HepG2 (cell line): ENCODE results near the gene OSBPL9. TPM values are rescaled to one million over a fixed set of nuclear protein-coding genes. Genes with fewer than 3 reads are reported as not detected.
A peak's percentile ranks its signal among the peaks of the same experiment; 100 is the strongest.

Experiments
- ATAC-seq: fragments of 200-7000 bp; cut with Tn5 transposase; 3 replicates; pipeline ENCODE4 v1.9.1; 2020; ENCODE audit warnings: mild to moderate bottlenecking, moderate library complexity
- BruUV-seq: library from RNA; stranded (reverse); fragments of 400-500 nt; replicated peaks from 2 replicates; lab custom pipeline; 2021; lab: Mats Ljungman, UMichigan
- CTCF ChIA-PET: fragments of 300-600 bp; formaldehyde crosslinking; extraction: SDS; loops from one replicate; lab custom pipeline; 2021; ENCODE audit warnings: low total read pairs, inconsistent platforms, low intra/inter-chr PET ratio; lab: Yijun Ruan, JAX
- POLR2A ChIA-PET: fragments of 350-600 bp; sonication (Branson Sonifier 250); formaldehyde crosslinking; loops from one replicate; lab custom pipeline; 2020; ENCODE audit warnings: antibody characterized with exemption, inconsistent platforms; lab: Yijun Ruan, JAX
- DNase-seq: peaks from one replicate; pipeline ENCODE4 v3.0.0-alpha.2; 2015; ENCODE audit warnings: low spot score
- FAIRE-seq: peaks from 3 replicates; lab custom pipeline; 2011; peaks lifted over from hg19 to GRCh38; lab: Jason Lieb, UNC
- H2AFZ ChIP-seq: one replicate; pipeline ENCODE4 v1.6.1; 2011; ENCODE audit warnings: low read length, inconsistent platforms
- H3K27ac ChIP-seq: fragments of 300-600 bp; 3 replicates; pipeline ENCODE4 v1.8.0; 2011; ENCODE audit warnings: mixed run types, mild to moderate bottlenecking, mixed read lengths, low read length, inconsistent platforms; ENCODE audit not compliant: insufficient read depth; ENCODE audit errors: extremely low read length
- H3K27me3 ChIP-seq, 2 experiments: fragments of 200-600 bp in 1 of 2; 2 replicates in 1 of 2; 3 replicates in 1 of 2; pipeline versions ENCODE4 v1.6.0 to v1.8.0; 2011; ENCODE audit warnings: low read length in 2 of 2, mild to moderate bottlenecking in 2 of 2, moderate library complexity in 2 of 2, inconsistent platforms in 1 of 2; ENCODE audit not compliant: insufficient read depth in 2 of 2, control insufficient read depth in 1 of 2
- H3K36me3 ChIP-seq, 2 experiments: fragments of 200-600 bp in 1 of 2; replicated peaks in 1 of 2; 2 replicates in 1 of 2; 3 replicates in 1 of 2; pipeline versions ENCODE4 v1.5.1 to v1.8.0; 2011; ENCODE audit warnings: low read length in 2 of 2, inconsistent platforms in 1 of 2; ENCODE audit not compliant: insufficient read depth in 2 of 2, control insufficient read depth in 1 of 2
- H3K4me1 ChIP-seq: 2 replicates; pipeline ENCODE4 v1.5.1; 2012; ENCODE audit warnings: low read length, inconsistent platforms; ENCODE audit not compliant: insufficient read depth
- H3K4me2 ChIP-seq: 2 replicates; pipeline ENCODE4 v1.6.0; 2011; ENCODE audit warnings: low read depth, low read length, inconsistent platforms
- H3K4me3 ChIP-seq, 3 experiments: fragments of 200-600 bp in 1 of 3; sonication (generic), shearing (Covaris generic) in 1 of 3; replicated peaks in 1 of 3; 2 replicates each; pipeline ENCODE4 v1.5.1; 2011 to 2016; ENCODE audit warnings: low read length in 3 of 3, inconsistent platforms in 2 of 3, low read depth in 2 of 3, mild to moderate bottlenecking in 2 of 3, control low read depth in 1 of 3, mixed read lengths in 1 of 3; ENCODE audit not compliant: insufficient read depth in 1 of 3
- H3K79me2 ChIP-seq: one replicate; pipeline ENCODE4 v1.6.1; 2011; ENCODE audit warnings: low read length, inconsistent platforms; ENCODE audit not compliant: insufficient read depth
- H3K9ac ChIP-seq: 2 replicates; pipeline ENCODE4 v1.6.0; 2011; ENCODE audit warnings: mild to moderate bottlenecking, low read depth, low read length, inconsistent platforms; ENCODE audit not compliant: insufficient read depth
- H3K9me3 ChIP-seq: 2 replicates; pipeline ENCODE4 v1.5.1; 2012; ENCODE audit warnings: mild to moderate bottlenecking, low read length
- H4K20me1 ChIP-seq: 2 replicates; pipeline ENCODE4 v1.6.0; 2011; ENCODE audit warnings: inconsistent platforms, mild to moderate bottlenecking, low read length, moderate library complexity; ENCODE audit not compliant: insufficient read depth
- AKAP8 ChIP-seq: sonication (generic); formaldehyde crosslinking; IDR thresholded peaks from 2 replicates; pipeline ENCODE4 v1.5.1; 2020; ENCODE audit warnings: mild to moderate bottlenecking, missing genetic modification reagents
- BRCA1 ChIP-seq: sonication (generic); formaldehyde crosslinking; IDR thresholded peaks from 2 replicates; pipeline ENCODE4 v1.4.0; 2020; ENCODE audit warnings: missing genetic modification reagents
- CCAR2 ChIP-seq: fragments of 200-400 bp; formaldehyde crosslinking; optimal IDR thresholded peaks from 2 replicates; pipeline ENCODE3; 2018; ENCODE audit warnings: low read depth, mild to moderate bottlenecking, low read length, moderate library complexity
- EHMT2 ChIP-seq: fragments of 200-600 bp; sonication (generic); IDR thresholded peaks from 2 replicates; pipeline ENCODE4 v1.7.0; 2017; ENCODE audit warnings: antibody characterized with exemption, low read depth, low read length, borderline replicate concordance
- SRSF9 ChIP-seq: fragments of 200-400 bp; formaldehyde crosslinking; IDR thresholded peaks from 2 replicates; pipeline ENCODE4 v1.6.1; 2018; ENCODE audit warnings: borderline replicate concordance, mild to moderate bottlenecking, low read depth, low read length; ENCODE audit not compliant: insufficient read depth, poor library complexity, severe bottlenecking
- TEAD3 ChIP-seq: optimal IDR thresholded peaks from 2 replicates; pipeline ENCODE3; 2016; ENCODE audit warnings: borderline replicate concordance
- ZBTB38 ChIP-seq: sonication (generic); formaldehyde crosslinking; IDR thresholded peaks from 2 replicates; pipeline ENCODE4 v1.5.1; 2020; ENCODE audit warnings: mild to moderate bottlenecking, missing genetic modification reagents
- ZBTB7A ChIP-seq: sonication (generic); formaldehyde crosslinking; IDR thresholded peaks from 2 replicates; pipeline ENCODE4 v1.8.0; 2022; ENCODE audit warnings: mild to moderate bottlenecking, missing genetic modification reagents
- ZFP41 ChIP-seq: sonication (generic); formaldehyde crosslinking; IDR thresholded peaks from 2 replicates; pipeline ENCODE4 v1.4.0; 2020; ENCODE audit warnings: mild to moderate bottlenecking, missing genetic modification reagents, borderline replicate concordance
- ZNF10 ChIP-seq: sonication (generic); formaldehyde crosslinking; IDR thresholded peaks from 2 replicates; pipeline ENCODE4 v1.4.0; 2020; ENCODE audit warnings: mild to moderate bottlenecking, low read depth, missing genetic modification reagents, borderline replicate concordance
- ZNF460 ChIP-seq: sonication (generic); formaldehyde crosslinking; IDR thresholded peaks from 2 replicates; pipeline ENCODE4 v1.5.1; 2020; ENCODE audit warnings: missing genetic modification reagents, mild to moderate bottlenecking, borderline replicate concordance
- ZNF629 ChIP-seq: sonication (generic); formaldehyde crosslinking; conservative IDR thresholded peaks from 2 replicates; pipeline ENCODE4 v1.5.0; 2020; ENCODE audit warnings: missing genetic modification reagents
- ZNF644 ChIP-seq: IDR thresholded peaks from 2 replicates; pipeline ENCODE4 v1.6.1; 2016; ENCODE audit warnings: low read depth
- in situ Hi-C: cut with HindIII; loops from 2 replicates; pipeline ENCODE4 v1.10.0; 2017; ENCODE audit warnings: low pct_unique_long_range_greater_than_20kb; ENCODE audit not compliant: extremely low pct_ligation_motif_present
- intact Hi-C: fragments of 100-400 bp; cut with micrococcal nuclease; formaldehyde crosslinking; loops from one replicate; pipeline ENCODE4 v1.10.0; 2022; ENCODE audit not compliant: unreplicated experiment
- polyA plus RNA-seq, 8 experiments: library from polyadenylated mRNA; depleted of rRNA in 3 of 8; stranded (reverse) in 7 of 8; unstranded in 1 of 8; fragments of >200 nt; fragmentation: Illumina TruSeq in 4 of 8; extraction: Trizol in 4 of 8; gene quantifications; 2 replicates each; pipeline versions ENCODE4 v1.2.1 to v1.2.3, GENCODE V29; 2011 to 2016; ENCODE audit warnings: low read depth in 4 of 8, missing spikeins in 1 of 8, mixed read lengths in 1 of 8; ENCODE audit not compliant: insufficient read depth in 1 of 8
- total RNA-seq, 5 experiments: library from RNA; depleted of rRNA; stranded (reverse); fragments of >200 nt; fragmentation: Illumina TruSeq; extraction: Trizol; gene quantifications; 2 replicates each; pipeline ENCODE4 v1.2.3, GENCODE V29; 2016; ENCODE audit warnings: low read depth in 1 of 5
- TF ChIP-seq, protein P1 (sequence below): sonication (generic); formaldehyde crosslinking; IDR thresholded peaks from 2 replicates; pipeline ENCODE4 v1.5.0; 2020; ENCODE audit warnings: missing genetic modification reagents, mild to moderate bottlenecking, borderline replicate concordance
- TF ChIP-seq, protein P2 (sequence below): sonication (generic); formaldehyde crosslinking; conservative IDR thresholded peaks from 2 replicates; pipeline ENCODE4 v1.4.0; 2020; ENCODE audit warnings: missing genetic modification reagents
- TF ChIP-seq, protein P3 (sequence below): IDR thresholded peaks from 2 replicates; pipeline ENCODE4 v1.6.1; 2016; ENCODE audit warnings: control low read depth
- TF ChIP-seq, protein P4 (sequence below): sonication (generic); formaldehyde crosslinking; IDR thresholded peaks from 2 replicates; pipeline ENCODE4 v1.5.0; 2020; ENCODE audit warnings: missing genetic modification reagents, mild to moderate bottlenecking, borderline replicate concordance
- TF ChIP-seq, protein P5 (sequence below): IDR thresholded peaks from 2 replicates; pipeline ENCODE4 v1.6.1; 2016
- TF ChIP-seq, protein P6 (sequence below): sonication (generic); formaldehyde crosslinking; IDR thresholded peaks from 2 replicates; pipeline ENCODE4 v1.5.0; 2020; ENCODE audit warnings: missing genetic modification reagents

OSBPL9 gene
- total and polyA plus RNA-seq, 2 of the 13 experiments (the other 11 are each of a cell fraction or from before 2014, with no cell fraction given) = 83.6 to 142 TPM

DNA sequence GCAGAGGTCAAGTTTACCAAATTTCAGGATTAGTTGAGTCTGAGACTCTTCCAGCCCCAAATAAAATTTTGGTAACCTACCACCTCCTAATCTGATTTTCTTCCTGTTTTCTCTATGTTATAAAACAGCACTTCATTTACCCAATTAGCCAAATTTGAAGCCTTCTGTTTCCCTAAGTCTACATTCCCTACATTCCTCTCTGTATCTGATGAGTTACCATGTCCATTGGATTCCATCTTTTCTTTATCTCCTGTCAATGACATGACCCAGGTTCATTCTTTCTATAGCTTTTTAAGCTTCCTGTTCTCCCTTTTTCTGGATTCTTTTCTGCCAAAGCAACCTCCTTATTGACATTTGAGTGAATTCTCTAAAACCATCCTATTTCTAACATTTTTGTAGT lies 72.8 kb downstream of the OSBPL9 start:
- no peak overlapping the region for H2AFZ ChIP-seq
- CTCF ChIA-PET = no interaction called here
- ATAC-seq = no peak
- H3K4me3 ChIP-seq = peak overlapping the region in 1 of 3 experiments; percentile 8; a peak in 1 of 6 replicates
- peaks cover 11% of the 10 kb centered on the region for H3K79me2 ChIP-seq
- no peaks in the 10 kb centered on the region for H3K9me3 ChIP-seq
- DNase-seq = peak; percentile 30
- no peaks in the 10 kb centered on the region for H4K20me1 ChIP-seq
- H3K9ac ChIP-seq = peak overlapping the region; percentile 75
- peak overlapping the region; percentile 53 for H3K4me2 ChIP-seq
- intact Hi-C loops = loop anchor here (1.0 to 2.0 kb wide), 2 partner anchors 40 to 41 kb away; no protein-coding TSS in a partner anchor
- H3K27ac ChIP-seq = peak overlapping the region; percentile 99
- in situ Hi-C loops = loop anchor here (5.0 kb wide), 1 partner anchor 38 kb away; no protein-coding TSS in a partner anchor
- peaks cover 93% of the 10 kb centered on the region for H3K4me1 ChIP-seq
- TSS peak; percentile 97 for BruUV-seq
- POLR2A ChIA-PET = interaction anchor here (0.7 to 2.4 kb wide), 5 partner anchors 40 to 461 kb away, joined by 3 to 24 read pairs (median 5); no protein-coding TSS in a partner anchor
- no peak for FAIRE-seq
- no peaks in the 10 kb centered on the region for H3K36me3 ChIP-seq
- H3K27me3 ChIP-seq = no peaks in the 10 kb centered on the region
- no peak for TF ChIP-seq ZNF460 (CRISPR knock-in tag)
- TF ChIP-seq AKAP8 (CRISPR knock-in tag) = no peak
- TF ChIP-seq, protein P1, sequence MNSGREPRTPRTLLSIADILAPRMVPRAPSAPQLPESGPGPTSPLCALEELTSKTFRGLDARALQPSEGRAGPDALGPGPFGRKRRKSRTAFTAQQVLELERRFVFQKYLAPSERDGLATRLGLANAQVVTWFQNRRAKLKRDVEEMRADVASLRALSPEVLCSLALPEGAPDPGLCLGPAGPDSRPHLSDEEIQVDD (CRISPR knock-in tag) = no peak
- TF ChIP-seq, protein P2, sequence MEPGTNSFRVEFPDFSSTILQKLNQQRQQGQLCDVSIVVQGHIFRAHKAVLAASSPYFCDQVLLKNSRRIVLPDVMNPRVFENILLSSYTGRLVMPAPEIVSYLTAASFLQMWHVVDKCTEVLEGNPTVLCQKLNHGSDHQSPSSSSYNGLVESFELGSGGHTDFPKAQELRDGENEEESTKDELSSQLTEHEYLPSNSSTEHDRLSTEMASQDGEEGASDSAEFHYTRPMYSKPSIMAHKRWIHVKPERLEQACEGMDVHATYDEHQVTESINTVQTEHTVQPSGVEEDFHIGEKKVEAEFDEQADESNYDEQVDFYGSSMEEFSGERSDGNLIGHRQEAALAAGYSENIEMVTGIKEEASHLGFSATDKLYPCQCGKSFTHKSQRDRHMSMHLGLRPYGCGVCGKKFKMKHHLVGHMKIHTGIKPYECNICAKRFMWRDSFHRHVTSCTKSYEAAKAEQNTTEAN (CRISPR knock-in tag) = 0 out of 2 replicates have a peak, but pooled peaks have one; percentile 6
- TF ChIP-seq BRCA1 (CRISPR knock-in tag) = no peak
- TF ChIP-seq, protein P3, sequence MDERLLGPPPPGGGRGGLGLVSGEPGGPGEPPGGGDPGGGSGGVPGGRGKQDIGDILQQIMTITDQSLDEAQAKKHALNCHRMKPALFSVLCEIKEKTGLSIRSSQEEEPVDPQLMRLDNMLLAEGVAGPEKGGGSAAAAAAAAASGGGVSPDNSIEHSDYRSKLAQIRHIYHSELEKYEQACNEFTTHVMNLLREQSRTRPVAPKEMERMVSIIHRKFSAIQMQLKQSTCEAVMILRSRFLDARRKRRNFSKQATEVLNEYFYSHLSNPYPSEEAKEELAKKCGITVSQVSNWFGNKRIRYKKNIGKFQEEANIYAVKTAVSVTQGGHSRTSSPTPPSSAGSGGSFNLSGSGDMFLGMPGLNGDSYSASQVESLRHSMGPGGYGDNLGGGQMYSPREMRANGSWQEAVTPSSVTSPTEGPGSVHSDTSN = no peak
- no peak for TF ChIP-seq ZNF10 (CRISPR knock-in tag)
- TF ChIP-seq, protein P4, sequence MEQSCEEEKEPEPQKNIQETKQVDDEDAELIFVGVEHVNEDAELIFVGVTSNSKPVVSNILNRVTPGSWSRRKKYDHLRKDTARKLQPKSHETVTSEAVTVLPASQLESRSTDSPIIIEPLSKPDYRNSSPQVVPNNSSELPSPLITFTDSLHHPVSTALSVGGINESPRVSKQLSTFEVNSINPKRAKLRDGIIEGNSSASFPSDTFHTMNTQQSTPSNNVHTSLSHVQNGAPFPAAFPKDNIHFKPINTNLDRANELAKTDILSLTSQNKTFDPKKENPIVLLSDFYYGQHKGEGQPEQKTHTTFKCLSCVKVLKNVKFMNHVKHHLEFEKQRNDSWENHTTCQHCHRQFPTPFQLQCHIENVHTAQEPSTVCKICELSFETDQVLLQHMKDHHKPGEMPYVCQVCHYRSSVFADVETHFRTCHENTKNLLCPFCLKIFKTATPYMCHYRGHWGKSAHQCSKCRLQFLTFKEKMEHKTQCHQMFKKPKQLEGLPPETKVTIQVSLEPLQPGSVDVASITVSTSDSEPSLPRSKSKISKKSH (CRISPR knock-in tag) = no peak
- TF ChIP-seq ZNF644 (CRISPR knock-in tag) = peak; percentile 67; the same call in 1 of the 2 replicates
- TF ChIP-seq ZBTB7A (CRISPR knock-in tag) = no peak
- TF ChIP-seq ZNF629 (CRISPR knock-in tag) = 0 out of 2 replicates have a peak, but pooled peaks have one; percentile 23
- TF ChIP-seq, protein P5, sequence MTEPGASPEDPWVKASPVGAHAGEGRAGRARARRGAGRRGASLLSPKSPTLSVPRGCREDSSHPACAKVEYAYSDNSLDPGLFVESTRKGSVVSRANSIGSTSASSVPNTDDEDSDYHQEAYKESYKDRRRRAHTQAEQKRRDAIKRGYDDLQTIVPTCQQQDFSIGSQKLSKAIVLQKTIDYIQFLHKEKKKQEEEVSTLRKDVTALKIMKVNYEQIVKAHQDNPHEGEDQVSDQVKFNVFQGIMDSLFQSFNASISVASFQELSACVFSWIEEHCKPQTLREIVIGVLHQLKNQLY (CRISPR knock-in tag) = no peak
- TF ChIP-seq, protein P6, sequence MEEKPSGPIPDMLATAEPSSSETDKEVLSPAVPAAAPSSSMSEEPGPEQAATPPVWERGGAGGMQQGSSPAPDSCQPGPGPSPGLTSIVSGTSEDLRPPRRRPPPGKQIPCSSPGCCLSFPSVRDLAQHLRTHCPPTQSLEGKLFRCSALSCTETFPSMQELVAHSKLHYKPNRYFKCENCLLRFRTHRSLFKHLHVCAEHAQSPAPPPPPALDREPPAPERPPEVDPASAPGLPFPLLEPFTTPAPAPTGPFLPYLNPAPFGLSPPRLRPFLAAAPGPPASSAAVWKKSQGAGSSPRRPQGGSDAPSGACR (CRISPR knock-in tag) = no peak
- no peak for TF ChIP-seq ZFP41 (CRISPR knock-in tag)
- no peak for TF ChIP-seq EHMT2
- no peak for TF ChIP-seq CCAR2
- TF ChIP-seq TEAD3 = peak; percentile 34
- TF ChIP-seq ZBTB38 (CRISPR knock-in tag) = no peak
- TF ChIP-seq SRSF9 = no peak
